Measurements from ENCODE around the gene ANXA2. TPM values are rescaled to one million over a fixed set of nuclear protein-coding genes. Genes with fewer than 3 reads are reported as not detected.
"Not testable (repeated sequence)": the region's sequence is repeated elsewhere in the genome, so short reads cannot be mapped to it uniquely, and the experiment has no call there.

Gene ANXA2
- polyA plus RNA-seq, 3 donors = 459 to 606 (median 560) TPM

DNA sequence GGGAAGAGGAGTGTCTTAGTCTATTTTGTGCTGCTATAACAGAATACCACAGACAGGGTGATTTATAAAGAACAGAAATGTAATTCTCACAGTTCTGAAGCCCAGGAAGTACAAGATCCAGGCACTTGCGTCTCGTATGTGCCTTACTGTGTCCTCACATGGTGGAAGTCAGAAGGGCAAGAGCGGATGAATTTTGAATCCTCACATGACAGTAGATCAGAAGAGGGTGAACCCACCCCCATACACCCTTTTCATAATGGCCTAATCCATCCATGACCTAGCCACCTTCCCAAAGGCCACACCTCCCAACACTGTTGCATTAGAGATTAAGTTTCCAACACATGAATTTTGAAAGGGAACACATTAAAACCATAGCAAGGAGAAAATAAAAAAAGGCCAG, 18.7 kb upstream of the ANXA2 start:
- no peak for DNase-seq

DNA sequence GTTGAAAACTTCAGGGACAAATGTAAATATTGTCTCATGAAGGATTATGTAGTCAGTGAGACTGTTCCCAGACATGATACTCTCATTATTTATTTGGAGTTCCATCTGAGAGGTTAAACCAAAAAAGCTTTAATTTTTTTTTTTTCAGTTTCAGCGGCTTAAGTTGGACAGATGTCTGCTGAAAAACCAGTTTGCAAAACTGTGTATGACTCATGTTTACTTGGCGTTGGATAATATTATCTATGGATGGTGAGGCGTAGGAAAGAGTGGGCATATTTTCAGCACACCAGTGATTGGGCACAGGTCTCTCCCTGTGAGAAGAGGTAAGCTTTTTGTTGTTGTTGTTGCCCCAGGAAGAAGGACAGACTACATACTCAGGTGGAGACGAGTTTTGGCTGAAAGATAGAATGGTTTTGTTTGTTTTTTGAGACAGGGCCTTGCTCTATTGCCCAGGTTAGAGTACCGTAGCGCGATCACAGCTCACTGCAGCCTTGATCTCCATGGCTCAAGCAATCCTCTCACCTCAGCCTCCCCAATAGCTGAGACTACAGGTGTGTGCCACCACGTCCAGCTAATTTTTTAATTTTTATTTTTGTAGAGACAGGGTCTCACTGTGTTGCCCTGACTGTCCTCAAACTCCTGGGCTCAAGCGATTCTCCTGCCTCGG, 16.4 kb upstream of the ANXA2 start:
- DNase-seq = no peak

DNA sequence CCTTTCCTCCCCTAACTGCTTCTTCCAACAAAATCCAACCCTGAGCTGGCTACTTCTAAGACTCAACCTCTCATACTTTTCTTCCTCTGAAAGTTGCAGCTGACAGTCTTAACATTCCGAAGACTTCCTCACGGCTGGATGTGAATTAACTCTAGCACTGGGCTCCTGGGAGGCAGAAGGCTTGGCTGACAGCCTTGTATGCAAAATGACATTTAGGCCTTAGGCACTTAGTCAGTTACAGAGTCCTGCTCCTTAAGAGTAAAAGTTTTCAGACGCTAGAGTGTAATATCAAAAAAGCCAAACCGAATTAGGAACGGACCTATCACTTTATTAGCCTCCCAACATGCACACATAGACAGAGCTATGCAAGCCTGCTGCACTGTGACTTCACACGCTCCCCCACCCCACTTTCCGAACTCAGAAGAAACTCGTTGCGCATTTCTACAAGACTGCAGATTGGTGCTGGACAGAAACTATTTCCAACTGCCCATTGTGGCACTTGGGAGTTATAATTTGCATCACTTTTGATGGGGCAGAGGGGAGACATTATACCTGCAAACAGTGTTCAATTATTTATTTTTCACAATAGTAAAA, 15.5 kb upstream of the ANXA2 start:
- DNase-seq = no peak

DNA sequence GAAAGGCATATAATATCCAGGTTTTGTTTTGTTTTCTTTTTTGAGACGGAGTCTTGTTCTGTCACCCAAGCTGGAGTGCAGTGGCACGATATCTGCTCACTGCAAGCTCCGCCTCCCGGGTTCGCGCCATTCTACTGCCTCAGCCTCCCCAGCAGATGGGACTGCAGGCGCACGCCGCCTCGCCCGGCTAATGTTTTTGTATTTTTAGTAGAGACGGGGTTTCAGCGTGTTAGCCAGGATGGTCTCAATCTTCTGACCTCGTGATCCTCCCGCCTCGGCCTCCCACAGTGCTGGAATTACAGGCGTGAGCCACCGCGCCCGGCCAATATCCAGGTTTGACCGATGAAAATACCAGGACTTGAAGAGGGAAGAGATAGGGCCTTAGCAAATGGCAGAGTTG, 15.0 kb upstream of the ANXA2 start:
- not testable (repeated sequence) for DNase-seq

DNA sequence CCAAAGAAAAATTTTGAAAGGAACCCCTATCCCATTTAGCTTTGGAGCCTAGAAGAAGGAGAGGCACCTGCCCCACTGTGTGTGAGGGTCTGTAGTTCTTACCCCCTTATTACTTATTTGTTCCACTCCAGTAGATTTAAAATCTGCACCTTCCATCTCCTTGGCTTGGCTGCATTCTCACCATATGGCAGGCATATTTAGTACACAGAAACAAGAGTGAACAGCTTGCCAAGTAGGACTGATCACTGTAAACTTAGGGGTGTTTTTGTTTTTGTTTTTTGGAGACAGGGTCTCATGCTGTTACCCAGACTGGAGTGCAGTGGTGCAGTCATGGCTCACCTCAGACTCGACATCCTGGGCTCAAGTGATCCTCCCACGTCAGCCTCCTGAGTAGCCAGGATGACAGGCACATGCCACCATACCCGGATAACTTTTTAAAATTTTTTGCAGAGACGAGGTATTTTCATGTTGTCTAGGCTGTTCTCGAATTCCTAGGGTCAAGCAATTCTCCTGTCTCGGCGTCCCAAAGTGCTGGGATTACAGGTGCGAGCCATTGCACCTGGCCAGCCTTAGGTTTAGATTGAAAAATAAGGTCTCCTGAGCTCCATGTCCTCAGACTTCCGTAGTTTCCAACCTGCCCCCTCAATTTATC, 14.1 kb upstream of the ANXA2 start:
- no peak for DNase-seq

DNA sequence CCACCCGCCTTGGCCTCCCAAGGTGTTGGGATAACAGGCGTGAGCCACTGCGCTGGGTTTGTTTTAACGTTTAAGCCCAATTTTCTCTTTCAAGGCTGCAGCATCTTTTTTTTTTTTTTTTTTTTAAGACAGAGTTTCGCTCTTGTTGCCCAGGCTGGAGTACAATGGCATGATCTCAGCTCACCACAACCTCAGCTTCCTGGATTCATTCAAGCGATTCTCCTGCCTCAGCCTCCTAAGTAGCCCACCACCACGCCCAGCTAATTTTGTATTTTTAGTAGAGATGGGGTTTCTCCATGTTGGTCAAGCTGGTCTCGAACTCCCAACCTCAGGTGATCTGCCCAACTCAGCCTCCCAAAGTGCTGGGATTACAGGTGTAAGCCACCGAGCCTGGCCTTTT, 12.6 kb upstream of the ANXA2 start:
- not testable (repeated sequence) for DNase-seq

DNA sequence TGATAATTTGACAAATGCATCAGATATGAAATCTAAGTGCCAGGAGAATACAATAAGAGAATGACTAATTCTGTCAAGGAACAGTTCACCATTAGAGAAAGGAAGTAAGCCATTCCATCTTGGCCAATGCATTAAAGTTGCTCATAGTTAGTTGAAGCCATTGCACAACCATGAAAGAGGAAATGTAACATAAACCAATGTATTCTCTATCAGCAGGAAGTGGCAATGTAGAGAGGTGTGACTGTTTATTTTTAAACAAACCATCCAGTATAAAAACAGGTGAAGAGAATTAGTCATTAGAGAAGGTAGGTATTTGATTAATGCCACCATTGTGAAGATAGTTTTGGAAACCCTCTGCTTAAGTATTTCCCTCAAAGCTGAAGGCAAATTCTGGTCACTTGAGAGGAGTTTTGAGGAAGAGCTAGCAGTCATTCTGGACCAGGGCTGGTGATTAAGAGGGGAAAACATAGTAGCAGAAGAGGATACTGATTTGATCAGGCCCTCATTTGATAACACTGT, 10.7 kb upstream of the ANXA2 start:
- DNase-seq = no peak

DNA sequence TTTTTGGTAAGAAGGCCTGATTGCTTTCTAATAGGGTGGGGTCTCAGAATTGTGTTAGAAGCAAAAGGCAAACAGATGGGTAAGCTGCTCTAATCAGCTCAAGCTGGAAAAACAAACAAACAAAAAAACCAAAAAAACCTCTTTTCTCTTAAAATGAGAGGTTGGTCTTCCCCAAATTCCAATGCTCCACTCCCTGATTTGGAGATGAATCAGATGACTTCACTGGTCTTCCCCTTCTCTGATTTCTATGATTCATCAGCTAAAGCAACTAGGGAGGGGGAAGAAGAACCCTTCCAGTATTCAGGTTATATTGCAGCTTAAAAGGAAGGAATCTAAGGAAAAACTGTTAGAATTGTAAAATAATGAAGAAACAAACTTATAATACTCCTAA, 9.6 kb upstream of the ANXA2 start:
- DNase-seq = no peak

DNA sequence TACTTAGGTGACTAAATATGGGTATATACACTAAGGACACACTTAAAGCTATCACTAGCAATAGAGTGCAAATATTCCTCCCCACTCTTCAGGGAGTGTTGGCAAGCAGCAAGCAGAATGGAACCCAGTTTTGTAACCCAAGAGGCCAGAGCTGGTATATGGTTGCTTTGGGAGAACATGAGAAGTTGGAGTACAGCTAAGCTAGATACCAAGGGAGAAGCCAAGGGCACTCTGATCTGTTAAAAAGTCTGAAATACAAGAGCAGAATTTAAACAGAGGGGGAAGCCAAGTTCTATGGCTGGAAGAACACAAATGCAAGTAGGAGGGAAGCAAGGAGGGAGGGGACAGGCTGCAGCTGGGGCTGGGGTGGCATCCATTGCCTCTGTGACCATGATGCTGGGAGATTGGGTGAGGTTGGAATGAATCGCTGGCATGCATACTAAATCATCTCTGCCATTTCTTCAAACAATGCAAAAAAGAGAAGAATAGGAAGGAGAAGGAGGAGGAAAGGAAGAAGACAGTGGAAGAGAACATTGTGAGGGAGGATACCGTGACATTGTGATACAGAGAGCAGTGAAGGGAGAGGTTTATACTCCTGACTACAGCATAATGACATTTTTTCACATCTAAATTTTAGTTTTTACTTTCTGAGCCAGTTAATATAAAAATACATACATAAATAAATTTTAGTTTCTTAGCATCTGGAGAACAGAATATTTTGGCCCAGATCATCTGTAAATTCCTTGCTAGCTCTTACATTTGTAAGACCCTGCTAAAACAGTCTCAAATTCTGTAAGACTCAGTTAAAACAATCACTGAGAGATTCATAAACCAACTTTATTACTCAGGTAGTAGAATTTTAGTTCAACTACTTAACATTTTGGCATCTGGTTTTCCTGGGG, 9.0 kb upstream of the ANXA2 start:
- DNase-seq = no peak

DNA sequence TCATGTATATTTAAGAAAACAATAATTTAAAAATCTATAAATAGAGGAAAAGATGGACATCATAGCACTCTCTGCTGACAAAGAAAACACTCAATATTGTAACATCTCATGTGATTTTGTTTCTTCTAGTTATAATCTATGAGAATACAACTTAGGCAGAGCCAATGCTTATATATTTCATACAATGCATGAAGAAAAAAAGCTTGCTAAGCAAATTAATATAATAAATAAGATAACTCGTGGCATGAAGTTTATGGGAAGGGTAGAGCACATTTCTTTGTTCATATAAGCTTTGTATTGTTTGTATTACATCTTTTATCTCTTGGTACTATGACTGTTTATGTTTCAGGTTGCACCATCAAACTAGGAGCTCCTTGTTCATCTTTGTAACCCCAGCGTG, 7.6 kb upstream of the ANXA2 start:
- no peak for DNase-seq

DNA sequence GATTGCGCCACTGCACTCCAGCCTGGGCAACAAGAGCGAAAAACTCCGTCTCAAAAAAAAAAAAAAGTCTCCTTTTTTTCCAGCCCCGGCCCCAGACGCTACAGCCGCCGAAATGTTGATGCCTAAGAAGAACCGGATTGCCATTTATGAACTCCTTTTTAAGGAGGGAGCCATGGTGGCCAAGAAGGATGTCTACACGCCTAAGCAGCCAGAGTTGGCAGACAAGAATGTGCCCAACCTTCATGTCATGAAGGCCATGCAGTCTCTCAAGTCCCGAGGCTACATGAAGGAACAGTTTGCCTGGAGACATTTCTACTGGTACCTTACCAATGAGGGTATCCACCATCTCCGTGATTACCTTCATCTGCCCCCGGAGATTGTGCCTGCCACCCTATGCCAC, 6.6 kb upstream of the ANXA2 start:
- not testable (repeated sequence) for DNase-seq

DNA sequence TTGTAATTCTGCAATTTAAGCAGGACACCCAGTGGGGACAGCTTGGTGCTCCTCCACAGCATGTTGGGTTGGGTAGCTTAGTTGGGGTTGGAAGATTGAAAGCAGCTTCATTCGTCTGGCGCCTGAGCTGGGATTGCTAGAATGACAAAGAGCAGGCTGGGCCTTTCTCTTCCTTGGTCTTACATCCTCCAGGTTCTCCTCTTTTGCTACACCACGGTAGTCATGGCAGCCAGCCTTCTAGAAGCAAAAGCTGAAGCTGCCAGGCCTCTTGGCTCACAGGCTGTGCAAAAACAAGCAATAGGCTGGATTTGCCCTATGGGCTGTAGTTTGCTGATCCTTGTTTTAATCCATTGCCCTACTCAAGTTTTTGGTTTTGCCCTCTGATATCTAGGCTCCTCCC, 3.2 kb upstream of the ANXA2 start:
- no peak for DNase-seq

DNA sequence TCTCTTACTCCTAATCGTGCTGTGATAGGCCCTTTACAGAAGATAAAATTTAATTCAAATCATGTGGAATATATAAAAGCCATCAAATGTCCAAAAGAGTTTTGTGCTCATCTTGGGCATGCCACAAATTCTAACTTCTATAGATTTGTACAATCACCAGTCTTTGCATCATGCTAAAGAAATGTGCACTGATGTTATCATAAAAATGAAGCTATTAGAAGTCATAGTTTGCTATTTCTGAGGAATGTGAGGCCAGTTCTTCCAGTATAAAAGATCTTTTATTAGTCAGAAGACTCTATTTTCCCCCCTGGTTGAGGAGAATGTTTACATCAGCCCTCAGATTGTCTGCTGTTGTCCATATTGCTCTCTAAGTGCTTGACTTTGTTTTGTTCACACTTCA, 2.1 kb upstream of the ANXA2 start:
- DNase-seq = no peak

DNA sequence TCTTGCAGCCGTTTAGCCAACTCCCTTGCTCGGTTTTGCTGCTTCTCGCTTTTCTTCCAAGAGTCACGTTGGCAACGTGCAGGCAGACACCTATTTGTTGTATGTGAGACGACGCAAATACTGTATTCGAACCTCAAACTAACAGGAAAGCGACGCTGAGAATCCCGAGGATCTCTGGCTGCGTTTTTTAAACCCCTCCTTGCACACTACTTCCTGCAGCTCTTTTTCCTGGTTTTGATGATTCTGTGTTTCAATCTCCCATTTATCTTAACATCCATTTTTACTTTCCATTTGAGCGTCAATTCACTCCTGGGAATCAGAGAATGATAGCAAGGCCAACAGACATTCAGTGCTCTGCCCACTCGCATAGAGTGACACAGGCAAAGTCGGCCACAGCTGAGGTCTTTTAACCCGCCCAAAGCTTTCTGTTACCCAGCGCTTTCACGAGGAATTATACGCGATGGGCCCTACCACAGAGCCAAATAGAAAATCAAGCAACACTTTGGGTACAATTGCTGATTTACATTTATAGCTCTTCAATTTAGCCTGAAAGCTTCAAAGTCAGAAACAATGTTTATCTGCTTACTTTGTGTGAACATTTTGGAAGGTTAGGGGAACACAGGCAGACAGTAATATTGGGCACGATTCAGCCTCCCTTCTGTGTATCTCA, 1.6 kb upstream of the ANXA2 start:
- DNase-seq = no peak

DNA sequence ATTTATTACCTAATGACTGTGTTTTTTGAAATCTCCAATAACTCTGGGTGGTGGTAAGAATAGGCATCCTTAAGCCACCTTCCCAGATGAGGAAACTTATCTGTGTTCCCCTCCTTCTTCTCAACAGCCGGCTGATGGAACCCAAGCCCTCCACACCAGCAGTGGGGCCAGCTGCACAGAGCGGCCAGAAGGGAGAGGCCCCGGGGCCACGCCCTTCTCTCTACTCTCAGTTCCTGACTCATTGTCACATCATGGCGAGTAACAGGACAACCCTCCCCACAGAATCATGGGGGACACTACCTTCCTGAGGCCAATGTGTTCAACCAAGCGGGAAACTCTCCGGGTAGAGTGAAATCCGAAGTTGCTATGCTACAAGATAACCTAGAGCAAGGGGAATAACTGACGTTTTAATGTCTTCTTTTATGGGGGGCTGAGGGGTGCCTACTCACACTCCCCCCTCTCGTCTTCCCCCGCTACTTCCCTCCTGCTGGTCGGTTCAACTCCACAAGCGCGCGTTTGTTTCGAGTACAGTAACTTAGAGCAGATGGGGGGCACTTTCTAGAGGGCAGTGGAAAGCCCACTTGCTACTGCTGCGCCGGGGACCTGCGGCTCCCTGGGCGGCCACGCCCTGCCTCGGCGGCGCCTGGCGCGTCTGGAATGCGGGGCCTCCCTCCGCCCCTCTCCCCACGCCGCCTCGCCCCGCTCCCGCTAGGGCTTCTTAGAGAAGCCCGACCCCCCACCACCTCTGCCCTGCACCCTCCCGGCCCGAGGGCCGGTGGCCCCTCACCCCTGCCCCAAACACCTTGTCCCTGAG, 621 bp downstream of the ANXA2 start:
- peak; percentile 58 for DNase-seq

DNA sequence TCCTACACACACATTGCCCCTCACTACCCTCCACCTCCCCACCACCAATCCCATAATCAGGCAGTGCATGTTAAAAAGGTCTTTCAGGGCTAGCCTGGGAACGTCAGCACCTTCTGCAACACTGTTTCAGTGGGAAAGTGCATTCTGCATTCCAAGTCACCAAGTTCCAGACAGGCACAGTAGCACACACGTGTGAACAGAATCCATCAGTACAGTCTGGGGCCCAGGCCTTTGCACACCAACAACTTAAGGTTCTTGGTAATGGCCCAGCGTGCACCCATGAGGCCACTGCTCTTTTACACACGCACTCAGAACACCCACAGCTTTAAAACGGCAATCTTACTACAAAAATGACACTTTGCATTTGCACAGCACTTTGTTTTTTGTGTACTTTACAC, 1.2 kb downstream of the ANXA2 start:
- no peak for DNase-seq

DNA sequence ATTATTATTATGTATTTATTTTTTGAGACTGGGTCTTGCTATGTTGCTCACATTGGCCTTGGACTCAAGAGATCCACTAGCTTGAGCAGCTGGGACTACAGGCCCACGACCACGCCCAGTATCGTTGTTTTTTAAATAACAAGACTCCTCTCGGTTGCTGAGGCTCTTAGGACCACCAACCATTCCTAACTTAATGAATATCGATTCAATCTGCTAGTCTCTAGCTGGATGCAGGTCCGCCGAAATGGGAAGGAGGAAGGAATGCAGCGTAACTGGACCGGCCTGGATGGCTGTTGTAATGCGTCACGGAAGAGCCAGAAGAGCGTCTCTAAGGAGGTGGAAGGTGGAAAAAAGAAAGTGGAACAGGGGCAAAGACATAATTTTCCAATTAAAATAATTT, 1.7 kb downstream of the ANXA2 start:
- DNase-seq = no peak

DNA sequence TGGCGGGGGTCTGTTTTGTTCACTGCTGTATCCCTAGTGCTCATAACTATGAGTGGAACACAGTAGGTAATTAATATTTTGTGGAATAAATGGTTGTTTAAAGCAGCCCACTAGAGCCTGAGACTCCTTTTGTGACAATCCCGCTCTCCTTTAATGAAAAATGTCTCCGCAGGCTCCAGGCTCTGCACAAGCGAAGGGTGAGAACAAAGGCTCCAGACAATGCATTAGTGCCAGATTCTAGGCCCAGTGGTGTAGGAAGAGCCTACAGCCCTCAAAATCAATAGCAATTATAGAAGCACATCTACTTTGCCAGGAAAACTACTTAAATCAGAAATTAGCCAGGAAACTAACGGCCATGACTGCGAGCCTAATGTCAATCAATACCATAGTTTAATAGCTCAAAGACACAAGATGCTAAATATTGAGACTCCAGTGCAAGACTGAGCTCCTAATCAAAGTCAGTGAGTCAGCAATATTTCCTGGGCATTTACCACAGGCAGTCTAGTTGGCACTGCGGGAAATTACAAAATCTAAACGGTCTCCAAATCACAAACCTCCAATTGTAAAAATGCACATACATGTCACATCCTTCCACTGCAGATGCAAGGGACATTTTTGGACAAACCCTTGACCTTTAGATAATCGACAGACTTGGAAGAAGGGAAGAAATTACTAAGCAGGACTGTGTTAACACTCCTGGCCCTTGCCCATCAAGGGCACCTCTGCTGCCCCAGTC, 2.3 kb downstream of the ANXA2 start:
- DNase-seq = no peak

DNA sequence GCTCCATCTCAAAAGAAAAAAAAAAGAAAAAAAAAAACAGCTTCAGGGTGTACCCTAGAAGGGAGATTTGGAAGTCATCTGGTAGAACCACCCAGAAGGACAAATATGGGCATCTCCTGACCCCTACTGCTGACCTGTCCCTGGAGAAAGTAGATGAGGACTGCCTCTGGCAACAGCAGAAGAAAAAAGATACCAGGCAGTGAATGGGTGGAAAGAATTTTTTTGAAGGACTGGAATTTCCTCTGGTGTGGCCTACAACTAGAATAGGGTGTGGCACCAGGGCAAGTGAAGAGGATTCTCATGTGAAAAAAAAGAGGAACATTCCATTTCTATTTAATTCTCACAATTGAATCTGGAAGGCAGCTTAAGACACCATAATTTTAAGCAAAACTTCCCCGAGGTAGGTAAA, 3.1 kb downstream of the ANXA2 start:
- no peak for DNase-seq

Data from renal pelvis (tissue), 4 donors.